Pancreas (tissue), 10 donors: Measurements from ENCODE around the gene DNASE1L1. TPM values are rescaled to one million over a fixed set of nuclear protein-coding genes. Genes with fewer than 3 reads are reported as not detected.

Experiments used
- ATAC-seq, 4 donors: fragments of 200-7000 bp; cut with Tn5 transposase; one replicate each; pipeline versions ENCODE4 v1.8.0 to v1.9.1; 2020; ENCODE audit warnings: mild to moderate bottlenecking in 4 of 4, moderate library complexity in 4 of 4
- DNase-seq, 6 donors: peaks; one replicate each; pipeline ENCODE4 v3.0.0-alpha.2; 2020
- FAIRE-seq: peaks from 2 replicates; lab custom pipeline; 2012; peaks lifted over from hg19 to GRCh38; lab: Jason Lieb, UNC
- H3K27ac ChIP-seq, 4 donors: fragments of 200-600 bp; sonication (generic); 1 replicate in 3 of 4; 2 replicates in 1 of 4; pipeline versions ENCODE4 v1.5.0 to v1.8.0; 2020
- H3K27me3 ChIP-seq, 4 donors: fragments of 200-600 bp; one replicate each; pipeline ENCODE4 v1.8.0; 2021
- H3K36me3 ChIP-seq, 3 donors: fragments of 200-600 bp; sonication (generic) in 1 of 3; one replicate each; pipeline versions ENCODE4 v1.5.0 to v1.8.0; 2020 to 2021
- H3K4me1 ChIP-seq, 3 donors: fragments of 200-600 bp; one replicate each; pipeline ENCODE4 v1.8.0; 2021
- H3K4me3 ChIP-seq, 4 donors: fragments of 200-600 bp; sonication (generic) in 2 of 4; one replicate each; pipeline versions ENCODE4 v1.5.0 to v1.8.0; 2020 to 2021
- H3K9me3 ChIP-seq, 4 donors: fragments of 200-600 bp; one replicate each; pipeline ENCODE4 v1.8.0; 2021
- WGBS, 2 donors: extraction: QIAGEN DNeasy Blood & Tissue Kit; methylation state at CpG; one replicate each; pipeline ENCODE4 v1.1.7; 2013; 5-methylcytosine and 5-hydroxymethylcytosine counted together
- intact Hi-C, 3 donors: fragments of 100-400 bp; cut with DNase I; formaldehyde crosslinking; loops; one replicate each; pipeline versions ENCODE4 v1.11.1 to v1.14.2; 2022
- polyA plus RNA-seq, 2 donors: library from polyadenylated mRNA; stranded (reverse); fragments of 200-250 nt; gene quantifications; one replicate each; pipeline ENCODE4 v1.2.3, GENCODE V29; 2013
- total RNA-seq, 6 donors: library from RNA; stranded (reverse); fragmentation: NEBNext Ultra II Directional in 4 of 6; extraction: Animal tissue kit (Norgen Biotek cat#: 25700) in 4 of 6; gene quantifications; one replicate each; pipeline versions ENCODE4 v1.2.1 to v1.2.4, GENCODE V29; 2021 to 2023
- TF ChIP-seq, protein P1 (sequence below), 4 donors: fragments of 200-600 bp; sonication (generic) in 3 of 4; IDR thresholded peaks; one replicate each; pipeline versions ENCODE4 v1.5.0 to v1.8.0; 2021; ENCODE audit warnings: antibody characterized with exemption in 4 of 4
- donor health status: healthy with polysubstance abuse.
- donor health status: DM: no; HTN: no; CAD: no; lungs with moderate emphysema.
- donor health status: DM: no; HTN: no; CAD: no.
- donor health status: control.
- donor health status: control.
- donor health status: Bipolar disorder and iron deficiency.
- donor health status: DM: yes; HTN: yes; CAD: no.
- donor health status: DM: no; HTN: no; CAD: no.
- donor health status: DM: no; HTN: no; CAD: no.
- donor health status: DM: yes; HTN: yes; CAD: no.

DNASE1L1 gene
- 10 to 100 TPM in 1 of 6 donors, 1 to 10 TPM in 5; 5.1 to 13.6 (median 7.3) TPM for total RNA-seq
- polyA plus RNA-seq: 10 to 100 TPM; 11.3 to 16.5 TPM

DNA sequence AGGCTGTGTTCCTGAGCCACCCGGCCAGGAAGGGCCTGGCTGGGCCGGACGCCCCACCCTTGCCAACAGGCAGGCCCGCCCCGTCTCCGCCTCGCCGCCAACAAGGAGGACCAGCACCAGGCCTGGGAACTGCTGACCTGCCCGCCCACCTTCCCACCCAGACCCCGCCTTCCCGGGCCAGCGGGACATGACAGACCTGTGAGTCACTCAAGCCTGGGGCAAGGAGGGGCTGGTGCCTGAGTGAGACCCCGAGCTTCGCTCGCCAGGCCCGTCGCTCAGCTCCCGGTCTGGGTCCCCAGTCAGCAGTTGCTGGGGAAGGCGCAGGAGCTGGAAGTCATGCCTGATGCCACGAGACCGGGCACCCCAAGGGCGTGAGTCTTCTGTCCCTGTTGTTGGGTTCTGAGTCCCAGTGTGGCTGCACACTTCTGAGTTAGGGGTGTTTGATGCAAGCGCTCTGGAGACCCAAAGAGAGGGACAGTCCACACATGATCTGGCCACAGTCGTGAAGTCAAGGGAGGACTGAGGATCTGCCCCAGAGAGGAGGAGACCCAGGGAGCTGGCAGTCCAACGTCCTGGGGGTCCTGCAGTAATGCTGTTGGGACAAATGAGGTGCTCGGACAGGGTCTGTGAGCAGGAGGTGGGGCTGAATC, at the start of gene DNASE1L1:
Gene DNASE1L1 (minus strand): TSS at position 33 of the 650 bp plus-strand sequence. CDS start 3,686 bp downstream, outside the sequence.
- whole genome bisulfite sequencing, 2 donors: 54 to 77% methylated on average over 24 to 26 of the region's 26 CpGs
- Histone ChIP-seq H3K4me3 (peak within 1 kb of the TSS in 1 of 4 donors; percentile 15), H3K27ac (peak within 1 kb of the TSS in 2 of 4 donors; percentile 8 to 31), H3K36me3 (no peaks in the 10 kb centered on the region), H3K9me3 (no peaks in the 10 kb centered on the region), H3K27me3 (no peaks in the 10 kb centered on the region), H3K4me1 (no peaks in the 10 kb centered on the region)
- FAIRE-seq (no peak), DNase-seq (peak; percentile 52 to 87 (median 74)), ATAC-seq (peak; percentile 43 to 82 (median 61))
- TF ChIP-seq, protein P1, sequence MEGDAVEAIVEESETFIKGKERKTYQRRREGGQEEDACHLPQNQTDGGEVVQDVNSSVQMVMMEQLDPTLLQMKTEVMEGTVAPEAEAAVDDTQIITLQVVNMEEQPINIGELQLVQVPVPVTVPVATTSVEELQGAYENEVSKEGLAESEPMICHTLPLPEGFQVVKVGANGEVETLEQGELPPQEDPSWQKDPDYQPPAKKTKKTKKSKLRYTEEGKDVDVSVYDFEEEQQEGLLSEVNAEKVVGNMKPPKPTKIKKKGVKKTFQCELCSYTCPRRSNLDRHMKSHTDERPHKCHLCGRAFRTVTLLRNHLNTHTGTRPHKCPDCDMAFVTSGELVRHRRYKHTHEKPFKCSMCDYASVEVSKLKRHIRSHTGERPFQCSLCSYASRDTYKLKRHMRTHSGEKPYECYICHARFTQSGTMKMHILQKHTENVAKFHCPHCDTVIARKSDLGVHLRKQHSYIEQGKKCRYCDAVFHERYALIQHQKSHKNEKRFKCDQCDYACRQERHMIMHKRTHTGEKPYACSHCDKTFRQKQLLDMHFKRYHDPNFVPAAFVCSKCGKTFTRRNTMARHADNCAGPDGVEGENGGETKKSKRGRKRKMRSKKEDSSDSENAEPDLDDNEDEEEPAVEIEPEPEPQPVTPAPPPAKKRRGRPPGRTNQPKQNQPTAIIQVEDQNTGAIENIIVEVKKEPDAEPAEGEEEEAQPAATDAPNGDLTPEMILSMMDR (IDR thresholded peaks at IDR 0.05): no peak
- intact Hi-C loops: no loop called here

GRCh38 chrX:154458116-154458953, 49.3 kb upstream of the DNASE1L1 start, which contains the start of gene PLXNA3:
TSS of gene PLXNA3 (plus strand) at chrX:154458281. CDS start at chrX:154460184, 1,903 bp downstream.
- Histone ChIP-seq H3K9me3 (no peaks in the 10 kb centered on the region), H3K4me3 (peak within 1 kb of the TSS; percentile 26 to 57 (median 53)), H3K27me3 (no peaks in the 10 kb centered on the region), H3K36me3 (no peaks in the 10 kb centered on the region), H3K4me1 (no peaks in the 10 kb centered on the region), H3K27ac (peak within 1 kb of the TSS in 2 of 4 donors; percentile 22 to 33)
- 0 to 41% methylated on average over 40 to 86 of the region's 88 CpGs for WGBS, 2 donors
- intact Hi-C loops: no loop called here
- FAIRE-seq (no peak), ATAC-seq (peak; percentile 72 to 77 (median 74)), DNase-seq (peak in 5 of 6 donors; percentile 27 to 85 (median 70))
- TF ChIP-seq, protein P1 (IDR thresholded peaks at IDR 0.05): no peak

GRCh38 chrX:154457491-154458115, 48.5 kb upstream of the DNASE1L1 start:
- peak overlapping the region in 2 of 4 donors; percentile 22 to 33 for H3K27ac ChIP-seq
- FAIRE-seq (no peak), DNase-seq (peak; percentile 37 to 82 (median 59)), ATAC-seq (peak; percentile 62 to 86 (median 70))
- H3K27me3 ChIP-seq: no peaks in the 10 kb centered on the region
- H3K36me3 ChIP-seq: no peaks in the 10 kb centered on the region
- peak overlapping the region; percentile 16 to 54 (median 40) for H3K4me3 ChIP-seq
- no peaks in the 10 kb centered on the region for H3K9me3 ChIP-seq
- H3K4me1 ChIP-seq: no peaks in the 10 kb centered on the region
- intact Hi-C loops: no loop called here
- TF ChIP-seq, protein P1 (IDR thresholded peaks at IDR 0.05): no peak
- WGBS, 2 donors: 2 to 34% methylated on average over 43 to 65 of the region's 65 CpGs

DNA sequence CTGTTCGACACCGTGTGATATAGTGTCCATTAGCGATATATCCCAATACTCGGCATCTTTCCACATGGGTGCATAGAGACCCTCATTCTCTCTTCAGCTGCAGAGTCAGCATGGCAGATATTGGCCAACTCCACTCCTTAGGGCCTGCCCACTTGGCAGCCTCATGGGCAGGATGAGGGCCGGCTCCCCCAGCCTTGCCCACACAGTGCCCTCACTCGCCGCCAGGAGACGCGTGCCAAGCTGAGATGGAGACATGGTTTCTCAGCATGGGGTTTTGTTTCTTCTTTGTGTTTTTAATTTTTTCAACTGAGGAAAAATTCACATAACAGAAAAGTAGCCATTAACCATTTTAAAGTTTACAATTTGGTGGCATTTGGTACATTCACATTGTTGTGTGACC, 43.8 kb upstream of the DNASE1L1 start:
- Histone ChIP-seq H3K4me3 (no peak overlapping the region), H3K36me3 (peaks cover 0 to 9% (median 5%) of the 10 kb centered on the region in 3 donors), H3K27ac (no peak overlapping the region), H3K27me3 (no peaks in the 10 kb centered on the region), H3K9me3 (no peaks in the 10 kb centered on the region), H3K4me1 (no peaks in the 10 kb centered on the region)
- TF ChIP-seq, protein P1 (IDR thresholded peaks at IDR 0.05): no peak
- no peak for FAIRE-seq
- intact Hi-C loops: no loop called here
- DNase-seq: no peak
- WGBS, 2 donors: 90 to 93% methylated on average over 9 of the region's 9 CpGs
- no peak for ATAC-seq
